ENCODE measurements around the gene IRS1. TPM values are rescaled to one million over a fixed set of nuclear protein-coding genes. Genes with fewer than 3 reads are reported as not detected.
A peak's percentile ranks its signal among the peaks of the same experiment; 100 is the strongest.

Gene IRS1
- total and polyA plus RNA-seq, 2 of the 4 experiments (the other 2 are of a cell fraction): 21.1 to 37.1 TPM

GRCh38 chr2:226730481-226730880 lies 69.1 kb downstream of the IRS1 start:
- Histone ChIP-seq H2BK5ac (ENCODE audit: low read depth, low read length, poor library complexity, severe bottlenecking) (peak overlapping the region; percentile 62), H3K18ac (ENCODE audit: low read depth, low read length) (peak overlapping the region; percentile 28; the same call in 1 of the 2 replicates), H2AFZ (replicated peaks; ENCODE audit: low read length, poor library complexity) (no peak overlapping the region), H3K23ac (ENCODE audit: low read depth, low read length) (0 out of 2 replicates have a peak overlapping the region, but pooled peaks have one; percentile 7), H3K4me3 (ENCODE audit: insufficient read depth, low read depth, low read length) (no peak overlapping the region), H3K36me3 (ENCODE audit: control insufficient read depth, insufficient read depth, low read length) (peaks cover 19% of the 10 kb centered on the region), H2BK15ac (ENCODE audit: low read depth, low read length) (no peak overlapping the region), H2BK20ac (ENCODE audit: low read depth, low read length) (no peak overlapping the region), H3K9ac (ENCODE audit: low read depth, low read length) (0 out of 2 replicates have a peak overlapping the region, but pooled peaks have one; percentile 29), H3K27ac (ENCODE audit: insufficient read depth, low read length) (peak overlapping the region; percentile 29; the same call in 1 of the 2 replicates), H4K91ac (ENCODE audit: insufficient read depth, low read depth, low read length) (no peak overlapping the region), H3K4ac (ENCODE audit: low read depth, low read length) (peak overlapping the region; percentile 29; the same call in 1 of the 2 replicates), H2BK120ac (ENCODE audit: low read depth, low read length) (no peak overlapping the region), H2AK5ac (ENCODE audit: low read depth, low read length) (peak overlapping the region; percentile 36; the same call in 1 of the 2 replicates), H4K8ac (ENCODE audit: low read depth in 2 of 2, low read length in 2 of 2) (peak overlapping the region in 1 of 2 experiments; percentile 6; a peak in 1 of 4 replicates), H3K9me3 (ENCODE audit: control insufficient read depth, insufficient read depth, low read length) (no peaks in the 10 kb centered on the region), H3K9me1 (ENCODE audit: insufficient read depth, low read length) (peaks cover 4% of the 10 kb centered on the region), H3K4me2 (ENCODE audit: low read depth, low read length) (no peak overlapping the region), H3K79me1 (ENCODE audit: low read depth in 1 of 2, low read length in 2 of 2) (peaks cover 24 to 49% of the 10 kb centered on the region in 2 experiments), H3K14ac (replicated peaks; ENCODE audit: low read depth, low read length) (no peak overlapping the region), H3K27me3 (ENCODE audit: control insufficient read depth, insufficient read depth, low read length) (no peaks in the 10 kb centered on the region), H4K5ac (ENCODE audit: low read depth, low read length) (peak overlapping the region; percentile 70), H3K56ac (ENCODE audit: extremely low read depth, insufficient read depth, low read length) (no peak overlapping the region), H2AK9ac (replicated peaks; ENCODE audit: low read depth, low read length, poor library complexity) (peak overlapping the region; percentile 53), H4K20me1 (ENCODE audit: insufficient read depth, low read length) (no peaks in the 10 kb centered on the region), H3K4me1 (ENCODE audit: control insufficient read depth, insufficient read depth, low read length) (peaks cover 14% of the 10 kb centered on the region)
- DNase-seq (peak; percentile 54), ATAC-seq (ENCODE audit: low read depth) (peak; percentile 24; the same call in 1 of the 2 replicates)
- 45% methylated on average over 2 of the region's 4 CpGs; no CpG with 5 or more reads in 1 of the 2 experiments for WGBS, 2 experiments (ENCODE audit: extremely low coverage in 2 of 2, insufficient read length in 1 of 2)
- intact Hi-C loops (cut with micrococcal nuclease): loop anchor here (2.0 kb wide), 1 partner anchor 304 kb away; no protein-coding TSS in a partner anchor
- in situ Hi-C loops (cut with MboI; ENCODE audit: low sequenced_read_pairs): no loop called here
- dilution Hi-C loops (cut with HindIII; ENCODE audit: low sequenced_read_pairs, unreplicated experiment): no loop called here
- BruUV-seq (replicated peaks): no TSS peak
- ChIA-PET POLR2A (ENCODE audit: unreplicated experiment) (interaction anchor here (0.6 kb wide), 1 partner anchor 1056 kb away, joined by 3 read pairs; no protein-coding TSS in a partner anchor), CTCF (interaction anchor here (0.6 to 0.7 kb wide), 3 partner anchors 15 to 1046 kb away, joined by 3 to 4 read pairs (median 3); no protein-coding TSS in a partner anchor)
- no peak for TF ChIP-seq ELK1 (IDR thresholded peaks at IDR 0.05; ENCODE audit: borderline replicate concordance, low read depth, low read length)
- TF ChIP-seq USF2 (IDR thresholded peaks at IDR 0.05; ENCODE audit: low read depth, low read length): no peak
- peak; percentile 30 for TF ChIP-seq CTCF (conservative IDR thresholded peaks at IDR 0.05; ENCODE audit: low read depth, low read length)
- peak; percentile 42 for TF ChIP-seq RAD21 (IDR thresholded peaks at IDR 0.05; ENCODE audit: low read length)
- TF ChIP-seq SMC3 (IDR thresholded peaks at IDR 0.05; ENCODE audit: low read depth, low read length): peak; percentile 26; the same call in 1 of the 2 replicates
- no peak for TF ChIP-seq MAZ (IDR thresholded peaks at IDR 0.05; ENCODE audit: borderline replicate concordance, low read depth, low read length)
- no peak for TF ChIP-seq MXI1 (IDR thresholded peaks at IDR 0.05; ENCODE audit: borderline replicate concordance, low read depth, low read length)
- TF ChIP-seq CHD1 (IDR thresholded peaks at IDR 0.05; ENCODE audit: low read depth, low read length): no peak

Data from IMR-90 (cell line).